Left ventricle myocardium inferior (tissue), 1 donor: Measurements from ENCODE around the gene MT1F. TPM values are rescaled to one million over a fixed set of nuclear protein-coding genes. Genes with fewer than 3 reads are reported as not detected.
"Not testable (repeated sequence)": the region's sequence is repeated elsewhere in the genome, so short reads cannot be mapped to it uniquely, and the experiment has no call there.

Experiments
- DNase-seq: peaks from one replicate; pipeline ENCODE4 v3.0.0-alpha.2; 2020
- H3K27ac ChIP-seq: fragments of 200-600 bp; replicated peaks from 2 replicates; pipeline ENCODE4 v1.8.0; 2021
- H3K27me3 ChIP-seq: fragments of 200-600 bp; 2 replicates; pipeline ENCODE4 v1.8.0; 2021; ENCODE audit warnings: low read depth
- H3K36me3 ChIP-seq: fragments of 200-600 bp; 2 replicates; pipeline ENCODE4 v1.8.0; 2021
- H3K4me1 ChIP-seq: fragments of 200-600 bp; 2 replicates; pipeline ENCODE4 v1.8.0; 2021
- H3K4me3 ChIP-seq: fragments of 200-600 bp; 2 replicates; pipeline ENCODE4 v1.8.0; 2021; ENCODE audit warnings: mild to moderate bottlenecking, moderate library complexity
- H3K9me3 ChIP-seq: fragments of 200-600 bp; replicated peaks from 2 replicates; pipeline ENCODE4 v1.8.0; 2021
- CTCF ChIP-seq: fragments of 200-600 bp; IDR thresholded peaks from 2 replicates; pipeline ENCODE4 v1.8.0; 2021; ENCODE audit warnings: antibody characterized with exemption, mild to moderate bottlenecking, borderline replicate concordance
- intact Hi-C: fragments of 100-400 bp; cut with micrococcal nuclease; formaldehyde crosslinking; loops from one replicate; pipeline ENCODE4 v1.11.0; 2022
- total RNA-seq: library from RNA; stranded (reverse); fragmentation: NEBNext Ultra II Directional; extraction: Animal tissue kit (Norgen Biotek cat#: 25700); gene quantifications from one replicate; pipeline ENCODE4 v1.2.1, GENCODE V29; 2021
- donor health status: DM: no; HTN: yes; CAD: no; lungs with severe emphysema.

Gene MT1F
- total RNA-seq, 1 donor from 2014 or later = 0.85 TPM

- Histone ChIP-seq H3K36me3 (no peaks in the 10 kb centered on the region), H3K27ac (no peak overlapping the region), H3K4me1 (peaks cover 46% of the 10 kb centered on the region), H3K9me3 (no peaks in the 10 kb centered on the region), H3K4me3 (no peak overlapping the region), H3K27me3 (no peaks in the 10 kb centered on the region)
- no peak for DNase-seq
- TF ChIP-seq CTCF = no peak
- intact Hi-C loops = no loop called here
Observed at GRCh38 chr16:56615353-56615752, 42.4 kb upstream of the MT1F start.

GRCh38 chr16:56616608-56617211 is 41.0 kb upstream of the MT1F start:
- DNase-seq = no peak
- intact Hi-C loops = no loop called here

GRCh38 chr16:56617212-56618085 is 40.3 kb upstream of the MT1F start:
- H3K4me3 ChIP-seq = peak overlapping the region; percentile 66
- H3K27me3 ChIP-seq = no peaks in the 10 kb centered on the region
- intact Hi-C loops = no loop called here
- peak overlapping the region; percentile 87 for H3K27ac ChIP-seq
- no peaks in the 10 kb centered on the region for H3K9me3 ChIP-seq
- TF ChIP-seq CTCF = peak; percentile 39
- H3K4me1 ChIP-seq = peaks cover 39% of the 10 kb centered on the region
- H3K36me3 ChIP-seq = no peaks in the 10 kb centered on the region
- DNase-seq = peak; percentile 88

More at GRCh38 chr16:56616608-56617211, 41.0 kb upstream of the MT1F start:
- Histone ChIP-seq H3K4me1 (peaks cover 40% of the 10 kb centered on the region), H3K36me3 (no peaks in the 10 kb centered on the region), H3K27me3 (no peaks in the 10 kb centered on the region), H3K4me3 (peak overlapping the region; percentile 66), H3K9me3 (no peaks in the 10 kb centered on the region), H3K27ac (peak overlapping the region; percentile 87)
- no peak for TF ChIP-seq CTCF

- Histone ChIP-seq H3K4me1 (peaks cover 39% of the 10 kb centered on the region), H3K27me3 (no peaks in the 10 kb centered on the region), H3K27ac (peak overlapping the region; percentile 87), H3K4me3 (peak overlapping the region; percentile 66), H3K9me3 (no peaks in the 10 kb centered on the region), H3K36me3 (no peaks in the 10 kb centered on the region)
- intact Hi-C loops = no loop called here
- DNase-seq = no peak
- no peak for TF ChIP-seq CTCF
Observed at GRCh38 chr16:56618138-56618537, 39.6 kb upstream of the MT1F start.

- Histone ChIP-seq H3K36me3 (no peaks in the 10 kb centered on the region), H3K27me3 (no peaks in the 10 kb centered on the region), H3K27ac (no peak overlapping the region), H3K9me3 (no peaks in the 10 kb centered on the region), H3K4me3 (no peak overlapping the region), H3K4me1 (peaks cover 47% of the 10 kb centered on the region)
- DNase-seq = no peak
- TF ChIP-seq CTCF = no peak
- intact Hi-C loops = no loop called here
Observed at GRCh38 chr16:56620339-56620897, 37.3 kb upstream of the MT1F start.

GRCh38 chr16:56621665-56622445 is 35.9 kb upstream of the MT1F start:
- H3K36me3 ChIP-seq, DNase-seq, H3K9me3 ChIP-seq, H3K4me3 ChIP-seq, H3K27me3 ChIP-seq, intact Hi-C loops: not testable (repeated sequence)
- H3K4me1 ChIP-seq = peaks cover 55% of the 10 kb centered on the region
- peak overlapping the region; percentile 48 for H3K27ac ChIP-seq

- DNase-seq, H3K4me3 ChIP-seq, H3K36me3 ChIP-seq, H3K27ac ChIP-seq, H3K9me3 ChIP-seq, H3K27me3 ChIP-seq, intact Hi-C loops: not testable (repeated sequence)
- peaks cover 49% of the 10 kb centered on the region for H3K4me1 ChIP-seq
Observed at GRCh38 chr16:56623184-56623583, 34.6 kb upstream of the MT1F start.
